ENCODE measurements around the gene ARHGEF7. TPM values are rescaled to one million over a fixed set of nuclear protein-coding genes. Genes with fewer than 3 reads are reported as not detected.
A peak's percentile ranks its signal among the peaks of the same experiment; 100 is the strongest.

Gene ARHGEF7
- total RNA-seq, 2 donors from 2014 or later, result 117 to 152 TPM

DNA sequence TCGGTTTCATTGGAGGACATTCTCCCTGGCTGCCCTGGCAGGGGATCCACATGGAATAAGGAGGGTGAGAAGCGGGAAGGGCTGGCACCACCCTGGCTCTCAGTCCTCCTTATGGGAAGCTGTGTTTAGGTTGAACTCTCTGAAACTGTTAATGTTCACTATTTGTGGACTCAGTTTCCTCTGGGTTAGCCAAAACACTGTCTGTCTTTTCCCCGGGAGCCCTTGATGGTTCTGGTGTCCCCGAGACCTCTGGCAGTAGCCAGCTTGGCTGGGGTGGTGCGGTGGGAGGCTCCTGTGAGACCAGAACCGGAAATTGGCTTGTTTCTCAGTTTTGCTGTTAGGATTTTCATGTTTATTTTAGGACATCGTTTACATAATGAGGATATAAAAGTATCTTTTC lies 157.0 kb downstream of the ARHGEF7 start:
- ATAC-seq (ENCODE audit: insufficient number of reproducible peaks, low FRiP score, low read depth) (no peak), DNase-seq (ENCODE audit: low spot score) (no peak)
- Histone ChIP-seq H3K27ac (peak overlapping the region; percentile 33 to 58), H3K4me1 (ENCODE audit: control insufficient read depth in 1 of 2, low read depth in 2 of 2) (peaks cover 8 to 38% of the 10 kb centered on the region in 2 donors), H3K4me3 (no peak overlapping the region), H3K9me3 (no peaks in the 10 kb centered on the region), H3K36me3 (peaks cover 26% of the 10 kb centered on the region), H3K27me3 (replicated peaks; ENCODE audit: insufficient read depth) (no peaks in the 10 kb centered on the region)
- TF ChIP-seq, protein P1, sequence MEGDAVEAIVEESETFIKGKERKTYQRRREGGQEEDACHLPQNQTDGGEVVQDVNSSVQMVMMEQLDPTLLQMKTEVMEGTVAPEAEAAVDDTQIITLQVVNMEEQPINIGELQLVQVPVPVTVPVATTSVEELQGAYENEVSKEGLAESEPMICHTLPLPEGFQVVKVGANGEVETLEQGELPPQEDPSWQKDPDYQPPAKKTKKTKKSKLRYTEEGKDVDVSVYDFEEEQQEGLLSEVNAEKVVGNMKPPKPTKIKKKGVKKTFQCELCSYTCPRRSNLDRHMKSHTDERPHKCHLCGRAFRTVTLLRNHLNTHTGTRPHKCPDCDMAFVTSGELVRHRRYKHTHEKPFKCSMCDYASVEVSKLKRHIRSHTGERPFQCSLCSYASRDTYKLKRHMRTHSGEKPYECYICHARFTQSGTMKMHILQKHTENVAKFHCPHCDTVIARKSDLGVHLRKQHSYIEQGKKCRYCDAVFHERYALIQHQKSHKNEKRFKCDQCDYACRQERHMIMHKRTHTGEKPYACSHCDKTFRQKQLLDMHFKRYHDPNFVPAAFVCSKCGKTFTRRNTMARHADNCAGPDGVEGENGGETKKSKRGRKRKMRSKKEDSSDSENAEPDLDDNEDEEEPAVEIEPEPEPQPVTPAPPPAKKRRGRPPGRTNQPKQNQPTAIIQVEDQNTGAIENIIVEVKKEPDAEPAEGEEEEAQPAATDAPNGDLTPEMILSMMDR (IDR thresholded peaks at IDR 0.05), result no peak

DNA sequence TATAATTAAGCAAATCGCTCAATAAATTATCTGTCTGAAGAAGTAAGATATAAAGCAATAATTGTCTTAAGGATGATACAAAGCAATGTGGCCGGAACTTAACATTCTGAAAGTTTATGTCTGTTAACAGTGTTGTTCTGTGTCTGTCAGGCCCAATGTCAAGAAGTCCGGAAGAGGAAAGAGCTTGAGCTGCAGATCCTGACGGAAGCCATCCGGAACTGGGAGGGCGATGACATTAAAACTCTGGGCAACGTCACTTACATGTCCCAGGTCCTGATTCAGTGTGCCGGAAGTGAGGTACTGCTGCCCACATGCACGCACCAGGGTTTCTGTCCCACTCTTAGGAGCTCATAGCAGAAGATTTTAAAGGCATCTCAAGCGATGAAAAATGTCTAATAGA lies 160.3 kb downstream of the ARHGEF7 start:
- Histone ChIP-seq H3K4me3 (no peak overlapping the region), H3K36me3 (peaks cover 19% of the 10 kb centered on the region), H3K9me3 (no peaks in the 10 kb centered on the region), H3K27me3 (replicated peaks; ENCODE audit: insufficient read depth) (no peaks in the 10 kb centered on the region), H3K27ac (no peak overlapping the region), H3K4me1 (ENCODE audit: control insufficient read depth in 1 of 2, low read depth in 2 of 2) (peaks cover 7 to 31% of the 10 kb centered on the region in 2 donors)
- TF ChIP-seq, protein P1 (IDR thresholded peaks at IDR 0.05), result no peak
- ATAC-seq (ENCODE audit: insufficient number of reproducible peaks, low FRiP score, low read depth) (no peak), DNase-seq (ENCODE audit: low spot score) (no peak)

DNA sequence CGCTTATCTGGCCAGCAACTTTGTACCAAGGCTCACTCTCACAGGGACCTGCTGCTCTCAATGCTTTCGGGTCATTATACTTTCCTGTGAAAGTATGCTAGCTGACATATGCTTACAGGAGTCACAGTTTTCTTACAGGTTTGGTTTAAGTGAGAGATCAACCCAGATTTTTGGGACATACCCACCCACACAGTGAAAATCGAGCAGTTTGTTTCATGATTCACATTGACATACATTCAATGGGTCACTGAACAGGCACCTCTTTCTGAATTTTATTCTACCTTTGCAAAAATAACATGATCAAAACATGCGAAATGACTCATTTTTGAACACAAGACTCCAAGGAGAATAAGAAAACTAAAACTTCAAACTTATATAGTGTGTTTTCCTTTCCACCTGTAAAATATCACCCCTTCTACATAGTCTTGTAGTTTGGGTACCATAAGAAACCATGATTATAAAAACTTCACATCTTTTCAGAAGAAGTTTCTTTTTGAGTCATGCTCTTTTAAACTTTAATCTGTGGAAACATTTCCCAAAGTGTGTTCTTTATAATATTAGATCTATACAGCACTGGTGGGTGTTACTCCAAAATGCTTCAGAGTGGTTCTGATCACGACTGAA lies 161.0 kb downstream of the ARHGEF7 start:
- Histone ChIP-seq H3K27ac (no peak overlapping the region), H3K4me1 (ENCODE audit: control insufficient read depth in 1 of 2, low read depth in 2 of 2) (peaks cover 11 to 31% of the 10 kb centered on the region in 2 donors), H3K9me3 (no peaks in the 10 kb centered on the region), H3K4me3 (no peak overlapping the region), H3K36me3 (peaks cover 19% of the 10 kb centered on the region), H3K27me3 (replicated peaks; ENCODE audit: insufficient read depth) (no peaks in the 10 kb centered on the region)
- DNase-seq (ENCODE audit: low spot score) (no peak), ATAC-seq (ENCODE audit: insufficient number of reproducible peaks, low FRiP score, low read depth) (no peak)
- TF ChIP-seq, protein P1 (IDR thresholded peaks at IDR 0.05), result no peak

DNA sequence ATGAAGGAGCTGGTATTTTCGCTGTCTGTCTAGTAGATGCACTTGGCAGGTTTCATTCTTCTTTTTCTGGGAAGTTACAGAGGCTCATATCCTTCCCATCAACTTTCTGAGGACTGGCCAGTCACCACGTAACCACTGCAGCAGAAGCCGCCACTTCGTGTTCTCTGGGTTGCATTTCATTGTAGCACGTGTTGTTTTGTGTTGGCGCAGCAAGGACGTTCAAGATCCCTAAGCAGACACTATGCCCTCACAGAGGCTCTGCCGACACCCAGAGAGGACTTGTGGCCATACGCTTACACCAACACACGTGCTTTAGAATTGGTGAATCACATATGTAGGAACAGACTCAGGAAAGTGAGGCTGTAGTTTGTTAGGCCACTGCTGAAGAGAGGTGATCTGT lies 163.1 kb downstream of the ARHGEF7 start:
- H3K36me3 ChIP-seq, result peaks cover 23% of the 10 kb centered on the region
- no peak for ATAC-seq (ENCODE audit: insufficient number of reproducible peaks, low FRiP score, low read depth)
- no peak for DNase-seq (ENCODE audit: low spot score)
- H3K27me3 ChIP-seq (replicated peaks; ENCODE audit: insufficient read depth), result no peaks in the 10 kb centered on the region
- TF ChIP-seq, protein P1 (IDR thresholded peaks at IDR 0.05), result no peak
- H3K4me3 ChIP-seq, result no peak overlapping the region
- peaks cover 20 to 34% of the 10 kb centered on the region in 2 donors for H3K4me1 ChIP-seq (ENCODE audit: control insufficient read depth in 1 of 2, low read depth in 2 of 2)
- no peak overlapping the region for H3K27ac ChIP-seq
- H3K9me3 ChIP-seq, result no peaks in the 10 kb centered on the region

DNA sequence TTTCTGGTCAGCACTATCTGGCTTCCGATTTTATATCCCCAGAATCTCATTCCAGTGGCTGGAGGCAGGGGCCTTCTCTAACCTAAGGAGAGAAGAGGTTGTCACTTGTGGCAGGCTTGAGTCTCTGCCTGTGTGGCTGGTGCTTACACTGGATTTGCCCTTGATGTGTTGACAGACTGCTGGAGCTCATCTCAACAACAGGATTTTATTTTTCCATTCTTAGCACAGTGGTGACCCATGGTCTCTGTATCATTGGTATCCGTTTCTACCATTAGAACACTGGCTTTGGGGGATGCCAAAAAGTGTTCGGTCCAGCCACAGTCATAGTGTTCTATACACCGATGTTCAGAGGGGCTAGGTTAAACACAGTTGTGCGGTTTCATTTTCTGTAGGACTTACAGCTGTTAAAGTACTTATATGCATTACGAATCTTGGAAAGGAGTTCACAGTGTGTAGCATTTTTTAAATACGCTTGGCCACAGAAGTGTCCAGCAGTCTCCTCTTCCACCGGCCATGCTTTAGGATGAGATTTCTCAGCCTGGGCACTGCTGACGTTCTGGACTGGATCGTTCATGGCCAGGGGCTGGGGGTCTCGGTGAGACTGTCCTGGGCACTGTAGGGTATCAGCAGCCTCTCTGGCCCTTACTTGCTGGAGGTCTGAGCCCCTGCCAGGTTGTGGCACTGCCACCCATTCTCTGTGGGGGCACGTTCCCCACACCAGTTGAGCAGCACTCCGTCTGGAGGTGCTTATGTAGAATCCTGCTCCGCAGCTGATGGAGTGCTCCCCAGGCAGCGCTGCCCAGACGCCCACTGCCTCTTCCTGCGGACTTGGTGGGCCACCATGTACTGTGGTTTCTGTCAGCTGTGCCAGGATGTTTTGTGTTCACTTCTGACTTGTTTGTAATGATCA lies 163.9 kb downstream of the ARHGEF7 start:
- Histone ChIP-seq H3K27me3 (replicated peaks; ENCODE audit: insufficient read depth) (no peaks in the 10 kb centered on the region), H3K4me1 (ENCODE audit: control insufficient read depth in 1 of 2, low read depth in 2 of 2) (peaks cover 20 to 41% of the 10 kb centered on the region in 2 donors), H3K9me3 (no peaks in the 10 kb centered on the region), H3K4me3 (no peak overlapping the region), H3K27ac (peak overlapping the region; percentile 9 to 91), H3K36me3 (peaks cover 28% of the 10 kb centered on the region)
- TF ChIP-seq, protein P1 (IDR thresholded peaks at IDR 0.05), result no peak
- DNase-seq (ENCODE audit: low spot score) (no peak), ATAC-seq (ENCODE audit: insufficient number of reproducible peaks, low FRiP score, low read depth) (no peak)

Data from thoracic aorta (tissue), 2 donors.